GM21786 (cell line): ENCODE measurements around the gene DIPK1C.
A peak's percentile ranks its signal among the peaks of the same experiment; 100 is the strongest.
"Not testable (repeated sequence)": the region's sequence is repeated elsewhere in the genome, so short reads cannot be mapped to it uniquely, and the experiment has no call there.

Experiments
- ATAC-seq: cut with Tn5 transposase; IDR thresholded peaks from one replicate; pipeline ENCODE4 v1.9.1; 2021; ENCODE audit not compliant: unreplicated experiment

The DIPK1C gene

GRCh38 chr18:74457043-74457724 is at the start of gene DIPK1C:
DIPK1C (minus strand) TSS chr18:74457308; CDS start chr18:74457259, 49 bp downstream.
- ATAC-seq, result no peak

- no peak for ATAC-seq
Observed at GRCh38 chr18:74506448-74507084, 49.5 kb upstream of the DIPK1C start.

- ATAC-seq, result no peak
Observed at GRCh38 chr18:74505776-74506175, 48.7 kb upstream of the DIPK1C start.

GRCh38 chr18:74503137-74503536 is 46.0 kb upstream of the DIPK1C start:
- no peak for ATAC-seq

DNA sequence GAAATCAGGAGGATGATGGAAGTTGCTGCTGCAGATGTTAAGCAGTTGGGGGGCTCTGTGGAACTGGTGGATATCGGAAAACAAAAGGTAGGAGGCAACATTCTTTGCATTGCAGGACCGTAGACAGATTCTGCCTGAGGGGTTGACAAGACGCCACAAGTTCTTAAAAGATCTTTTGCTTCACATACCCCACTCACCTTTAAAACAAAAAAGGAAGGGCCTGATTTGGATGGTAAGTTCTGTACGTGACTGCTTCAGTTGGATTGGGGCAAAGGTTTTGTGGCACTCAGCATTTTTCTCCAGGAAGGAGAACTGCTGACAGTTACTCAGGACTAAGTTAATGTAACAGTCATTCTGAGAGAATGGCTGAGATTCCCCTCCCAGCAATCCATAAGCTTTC is 44.3 kb upstream of the DIPK1C start:
- ATAC-seq, result no peak

DNA sequence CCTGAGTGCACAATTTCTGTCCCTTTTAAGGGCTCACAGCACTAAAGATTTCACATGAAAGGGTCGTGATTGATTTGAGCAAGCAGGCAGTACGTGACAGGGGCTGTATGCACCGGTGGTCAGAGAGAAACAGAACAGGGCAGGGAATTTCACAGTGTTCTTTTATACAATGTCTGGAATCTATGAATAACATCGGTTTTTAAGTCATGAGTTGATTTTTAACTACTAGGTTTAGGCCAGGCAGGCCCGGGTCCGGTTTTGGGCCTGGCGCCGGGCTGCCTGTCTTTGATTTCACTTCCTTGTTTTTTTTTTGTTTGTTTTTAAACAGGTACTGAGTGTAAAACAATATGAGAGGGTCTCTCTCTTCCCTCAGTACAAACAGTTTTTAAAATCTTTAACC is 43.7 kb upstream of the DIPK1C start:
- not testable (repeated sequence) for ATAC-seq

GRCh38 chr18:74500372-74500771 is 43.3 kb upstream of the DIPK1C start:
- ATAC-seq, result no peak

GRCh38 chr18:74499633-74500032 is 42.5 kb upstream of the DIPK1C start:
- ATAC-seq, result peak; percentile 41

DNA sequence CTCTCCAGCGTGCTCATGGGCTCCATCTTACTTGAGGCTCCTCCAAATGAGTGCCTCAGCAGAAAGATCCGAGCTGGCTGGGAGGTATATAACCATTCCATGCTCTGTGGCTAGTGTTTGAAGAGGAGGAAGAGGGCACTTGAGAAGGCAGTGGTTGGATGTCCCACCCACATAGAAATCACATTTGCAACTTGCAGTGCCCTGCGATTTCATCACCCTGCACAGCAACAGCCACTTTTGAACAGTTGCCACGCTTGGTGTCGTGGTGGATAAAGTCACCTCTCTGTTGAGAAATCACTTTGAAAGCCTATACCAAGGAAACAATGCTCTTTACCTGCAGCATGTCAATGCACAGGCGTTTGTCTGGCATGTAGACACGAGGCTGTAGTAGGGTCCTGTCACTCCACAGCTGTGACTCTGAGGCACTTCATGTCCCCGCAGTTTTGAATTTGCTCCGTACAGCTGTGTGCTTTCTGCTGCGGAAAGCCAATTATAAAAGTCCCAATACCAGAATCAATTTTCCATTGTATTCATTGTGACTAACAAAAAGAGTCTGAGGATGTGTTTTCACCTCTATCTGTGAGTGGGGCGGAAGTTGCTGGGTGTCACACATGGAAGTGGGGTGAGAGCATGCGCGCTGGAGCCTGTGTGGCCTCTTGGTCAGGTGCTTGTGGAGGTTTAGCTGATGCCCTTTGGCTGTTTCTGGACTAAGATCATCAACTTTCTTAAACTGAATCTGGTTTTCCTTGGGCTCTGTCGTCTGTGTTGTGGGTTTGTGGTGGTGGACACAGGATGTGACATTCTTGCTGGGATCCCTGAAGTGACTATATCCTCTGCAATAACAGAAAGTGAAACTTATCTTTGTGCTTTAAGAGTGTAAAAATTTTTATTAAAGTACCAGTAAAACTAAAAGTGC is 41.9 kb upstream of the DIPK1C start:
- peak; percentile 33 for ATAC-seq

DNA sequence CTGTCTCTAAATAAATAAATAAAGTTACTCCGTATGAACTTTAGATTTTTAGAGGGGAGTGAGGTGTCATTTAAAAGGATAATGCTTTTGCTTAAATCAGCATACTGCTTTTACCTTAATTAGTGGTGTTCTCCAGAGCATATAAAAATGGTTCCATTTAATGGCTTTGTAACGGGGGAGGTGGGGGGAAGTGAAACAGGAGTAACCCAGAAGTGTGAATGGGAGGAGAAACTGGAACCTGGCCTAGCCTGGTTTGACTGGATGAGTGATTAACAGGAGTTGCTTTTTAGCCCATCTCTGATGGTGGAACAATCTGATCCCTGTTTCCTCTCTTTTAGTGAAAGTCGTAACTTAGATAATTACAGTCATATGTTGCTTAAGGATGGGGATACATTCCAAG is 40.7 kb upstream of the DIPK1C start:
- ATAC-seq, result no peak

DNA sequence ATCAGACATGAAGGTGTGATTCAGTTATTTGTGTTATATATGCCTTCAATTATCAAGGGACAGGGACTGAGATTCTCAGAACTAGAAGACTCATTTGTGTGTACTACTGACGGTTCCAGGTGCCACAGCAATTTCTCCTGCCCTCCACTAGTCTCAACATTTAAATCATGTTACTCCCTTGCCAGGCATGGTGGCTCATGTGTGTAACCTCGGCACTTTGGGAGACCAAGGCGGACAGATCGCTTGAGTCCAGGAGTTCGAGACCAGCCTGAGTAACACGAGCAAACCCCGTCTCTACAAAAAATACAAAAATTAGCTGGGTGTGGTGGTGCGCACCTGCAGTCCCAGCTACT is 40.2 kb upstream of the DIPK1C start:
- ATAC-seq, result no peak

DNA sequence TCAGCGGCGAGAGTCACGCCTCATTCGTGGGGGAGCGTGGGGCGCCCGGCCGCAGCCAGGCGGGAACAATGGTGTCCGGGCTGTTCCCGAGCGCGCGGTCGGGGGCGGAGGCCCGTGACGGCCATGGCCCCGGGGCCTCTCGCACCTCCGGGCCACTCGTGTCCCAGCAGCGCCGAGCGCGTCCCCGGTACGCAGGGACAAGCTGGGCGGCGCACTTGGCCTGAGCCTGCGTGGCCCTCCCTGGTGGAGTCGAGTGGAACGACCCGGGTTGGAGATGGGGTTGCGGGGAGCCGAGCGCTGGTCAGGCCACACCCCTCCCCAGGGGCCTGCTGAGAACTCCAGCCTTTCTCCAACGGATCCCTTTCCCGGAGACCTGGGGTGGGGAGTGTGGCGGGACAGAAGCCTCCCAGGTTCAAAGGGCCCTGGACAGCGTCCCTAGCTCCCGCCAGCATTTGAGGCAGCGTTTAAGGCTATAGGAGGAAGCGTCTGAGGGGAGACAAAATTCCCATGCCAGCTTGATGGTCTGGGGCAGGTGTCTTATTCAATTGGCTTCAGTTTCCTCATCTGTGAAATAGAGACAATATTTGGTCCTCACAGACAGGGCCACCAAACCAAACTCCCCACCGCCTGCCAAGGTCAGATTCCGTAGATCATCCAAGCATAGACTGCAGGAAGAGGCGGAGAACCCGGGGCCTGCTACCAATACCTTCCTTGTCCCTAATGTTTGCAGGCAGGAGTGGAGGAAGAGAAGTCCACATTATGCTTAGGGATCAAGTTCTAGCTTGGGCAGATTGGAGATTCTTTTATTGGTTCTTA is 39.6 kb upstream of the DIPK1C start:
- peak; percentile 16 for ATAC-seq

DNA sequence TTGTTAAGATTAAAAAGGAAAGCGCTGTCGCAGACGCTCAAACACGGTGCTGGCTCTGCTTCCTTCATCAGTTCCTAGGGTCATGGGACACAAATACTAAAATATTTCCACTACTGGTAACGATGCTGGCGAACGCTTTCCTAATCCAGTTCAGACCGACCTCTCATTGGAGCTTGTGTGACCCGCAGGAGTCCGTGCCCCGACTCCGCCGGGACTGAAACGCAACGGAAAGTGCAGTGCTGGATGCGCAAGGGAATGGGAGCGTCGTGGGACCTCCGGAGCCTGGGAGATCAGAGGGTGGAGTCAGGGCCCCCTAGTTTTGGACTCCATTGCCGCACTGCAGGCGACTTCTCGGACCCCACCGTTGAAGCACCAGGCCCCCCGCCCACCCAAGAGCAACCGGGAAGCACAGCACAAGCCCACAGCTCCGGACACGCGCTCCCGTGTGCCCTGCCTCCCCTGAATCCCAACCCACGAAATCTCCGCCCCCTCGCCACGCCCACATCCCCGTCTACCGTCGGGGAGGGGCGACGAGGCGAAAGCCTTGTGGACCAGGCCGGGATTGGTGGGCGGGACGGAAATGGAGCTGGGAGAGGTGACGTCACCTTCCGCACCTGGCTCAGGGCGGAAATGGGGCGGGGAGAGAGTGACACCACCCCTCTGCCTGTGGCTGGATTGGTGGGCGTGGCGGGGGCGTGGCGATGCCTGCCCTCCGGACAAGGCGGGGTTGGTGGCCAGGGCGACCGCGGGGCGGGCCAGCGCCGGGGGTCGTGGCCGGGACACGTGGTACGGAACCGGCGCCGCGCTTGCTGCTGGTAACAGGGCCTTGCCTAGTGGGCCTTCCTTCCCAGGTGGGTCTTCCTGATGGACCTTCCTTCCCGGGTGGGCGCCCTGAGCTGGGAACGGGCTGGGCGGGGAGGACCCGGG is 38.7 kb upstream of the DIPK1C start, which contains the start of gene CNDP2:
Gene CNDP2, plus strand, starts transcription at position 783 of the 927 bp plus-strand sequence. CDS start 3,611 bp downstream, outside the sequence.
- peak; percentile 64 for ATAC-seq

- ATAC-seq, result no peak
Observed at GRCh38 chr18:74494514-74494913, 37.4 kb upstream of the DIPK1C start.

- peak; percentile 25 for ATAC-seq
Observed at GRCh38 chr18:74493689-74494088, 36.6 kb upstream of the DIPK1C start.

DNA sequence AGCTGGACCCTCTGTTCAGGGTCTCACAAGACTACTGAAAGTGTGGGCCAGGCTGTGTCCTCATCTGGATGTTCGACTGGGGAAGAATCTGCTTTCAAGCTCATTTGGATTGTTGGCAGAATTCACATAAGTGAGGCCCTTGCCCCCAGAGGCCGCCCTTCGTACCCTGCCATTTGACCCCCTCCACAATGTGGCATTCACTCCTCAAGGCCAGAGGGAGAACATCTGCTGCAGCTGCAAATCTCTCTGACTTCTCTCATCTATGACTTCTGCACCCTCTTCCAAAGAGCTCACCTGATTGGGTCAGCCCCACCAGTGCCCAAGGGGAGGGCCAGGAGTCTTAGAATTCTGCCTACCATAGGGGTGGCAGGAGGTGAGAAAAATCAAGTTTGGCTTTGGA is 35.2 kb upstream of the DIPK1C start:
- no peak for ATAC-seq

GRCh38 chr18:74489676-74490075 is 32.6 kb upstream of the DIPK1C start:
- no peak for ATAC-seq

DNA sequence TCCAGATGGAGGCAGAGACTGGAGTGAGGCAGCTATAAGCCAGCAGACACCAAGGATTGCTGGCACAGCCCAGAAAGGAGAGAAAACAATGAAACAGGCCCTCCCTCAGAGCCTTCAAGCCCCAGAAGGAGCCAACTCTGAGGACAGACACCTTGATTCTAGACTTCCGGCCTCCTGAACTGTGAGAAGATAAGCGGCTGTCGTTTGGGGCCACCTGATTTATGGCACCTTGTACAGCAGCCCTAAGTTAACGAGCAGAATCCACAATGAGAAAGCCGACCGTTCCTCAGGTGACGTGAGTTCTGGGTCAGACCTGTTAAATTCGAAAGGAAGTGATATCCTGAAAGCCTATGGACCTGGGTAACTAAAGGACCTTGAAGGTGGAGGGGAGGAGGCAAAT is 31.8 kb upstream of the DIPK1C start:
- ATAC-seq, result no peak

DNA sequence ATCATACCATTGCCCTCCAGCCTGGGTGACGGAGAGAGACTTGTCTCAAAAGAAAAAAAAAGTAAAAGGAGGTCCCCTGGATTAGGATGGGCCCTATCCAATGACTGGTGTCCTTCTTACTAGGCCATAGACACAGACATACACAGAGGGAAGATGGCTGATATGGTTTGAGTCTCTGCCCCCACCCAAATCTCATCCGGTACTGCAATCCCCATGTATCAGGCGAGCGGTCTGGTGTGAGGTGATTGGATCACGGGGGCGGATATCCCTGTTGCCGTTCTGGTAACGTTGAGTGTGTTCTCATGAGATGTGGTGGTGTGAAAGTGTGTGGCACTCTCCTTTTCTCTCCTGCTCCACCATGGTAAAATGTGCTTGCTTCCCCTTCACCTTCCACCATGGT is 31.2 kb upstream of the DIPK1C start:
- ATAC-seq, result no peak
